Endothelial cell of umbilical vein (primary cell): ENCODE results near the gene AGO4. TPM values are rescaled to one million over a fixed set of nuclear protein-coding genes. Genes with fewer than 3 reads are reported as not detected.

Experiments used
- BruUV-seq: library from RNA; stranded (reverse); fragments of 400-500 nt; replicated peaks from 2 replicates; lab custom pipeline; 2021; lab: Mats Ljungman, UMichigan
- CTCF ChIA-PET: fragments of 300-600, 350-600 bp; sonication (Branson Sonifier 250); formaldehyde crosslinking; loops from one replicate; lab custom pipeline; 2021; ENCODE audit warnings: antibody characterized with exemption, inconsistent platforms; lab: Charles Lee
- POLR2A ChIA-PET: fragments of 300-600, 350-600 bp; sonication (Branson Sonifier 250); formaldehyde crosslinking; loops from one replicate; lab custom pipeline; 2021; ENCODE audit warnings: antibody characterized with exemption, inconsistent platforms; lab: Charles Lee
- DNase-seq: peaks from one replicate; pipeline ENCODE4 v3.0.0-alpha.2; 2011; ENCODE audit warnings: low read depth, low spot score
- FAIRE-seq: peaks from 2 replicates; lab custom pipeline; 2011; peaks lifted over from hg19 to GRCh38; lab: Jason Lieb, UNC
- H2AFZ ChIP-seq: 2 replicates; pipeline ENCODE4 v1.6.0; 2012; ENCODE audit warnings: low read depth, low read length, control low read depth, inconsistent platforms
- H3K27ac ChIP-seq: 2 replicates; pipeline ENCODE4 v1.5.1; 2011; ENCODE audit warnings: low read depth, mild to moderate bottlenecking, control low read depth, low read length, moderate library complexity; ENCODE audit not compliant: insufficient read depth
- H3K27me3 ChIP-seq, 2 experiments: 2 replicates each; pipeline versions ENCODE4 v1.6.0 to v1.6.1; 2011; ENCODE audit warnings: low read length in 2 of 2, mixed read lengths in 1 of 2; ENCODE audit not compliant: control insufficient read depth in 2 of 2, insufficient read depth in 2 of 2
- H3K36me3 ChIP-seq, 2 experiments: 2 replicates in 1 of 2; 3 replicates in 1 of 2; pipeline ENCODE4 v1.5.1; 2011; ENCODE audit warnings: low read length in 2 of 2, mild to moderate bottlenecking in 1 of 2, moderate library complexity in 1 of 2; ENCODE audit not compliant: control insufficient read depth in 2 of 2, insufficient read depth in 2 of 2; ENCODE audit errors: extremely low read depth in 1 of 2
- H3K4me1 ChIP-seq: 3 replicates; pipeline ENCODE4 v1.5.1; 2011; ENCODE audit warnings: mild to moderate bottlenecking, low read length; ENCODE audit not compliant: control insufficient read depth, insufficient read depth; ENCODE audit errors: extremely low read depth
- H3K4me2 ChIP-seq: 2 replicates; pipeline ENCODE4 v1.6.1; 2011; ENCODE audit warnings: low read length, control low read depth, mixed read lengths; ENCODE audit not compliant: insufficient read depth
- H3K4me3 ChIP-seq, 3 experiments: fragments of 200-600 bp in 1 of 3; sonication (generic), shearing (Covaris generic) in 1 of 3; replicated peaks in 1 of 3; 2 replicates each; pipeline ENCODE4 v1.5.1; 2011 to 2016; ENCODE audit warnings: control low read depth in 3 of 3, low read length in 3 of 3, mild to moderate bottlenecking in 2 of 3, inconsistent platforms in 1 of 3, low read depth in 1 of 3, moderate library complexity in 1 of 3; ENCODE audit not compliant: insufficient read depth in 1 of 3
- H3K79me2 ChIP-seq: 2 replicates; pipeline ENCODE4 v1.6.0; 2012; ENCODE audit warnings: low read length, inconsistent platforms; ENCODE audit not compliant: control insufficient read depth, insufficient read depth
- H3K9ac ChIP-seq: replicated peaks from 2 replicates; pipeline ENCODE3; 2011; ENCODE audit warnings: low read length, control low read depth; ENCODE audit not compliant: insufficient read depth; ENCODE audit errors: extremely low read depth
- H3K9me1 ChIP-seq: replicated peaks from 3 replicates; pipeline ENCODE4 v1.6.0; 2011; ENCODE audit warnings: mild to moderate bottlenecking, low read length; ENCODE audit not compliant: control insufficient read depth, insufficient read depth; ENCODE audit errors: extremely low read depth
- H3K9me3 ChIP-seq: replicated peaks from 2 replicates; pipeline ENCODE4 v1.5.1; 2012; ENCODE audit warnings: low read length, inconsistent platforms; ENCODE audit not compliant: control insufficient read depth, insufficient read depth
- H4K20me1 ChIP-seq: replicated peaks from 2 replicates; pipeline ENCODE3; 2011; ENCODE audit warnings: mild to moderate bottlenecking, low read length; ENCODE audit not compliant: control insufficient read depth, insufficient read depth; ENCODE audit errors: extremely low read depth
- CTCF ChIP-seq, 2 donors: IDR thresholded peaks; 1 replicate in 1 of 2; 2 replicates in 1 of 2; pipeline ENCODE4 v1.5.1; 2011; ENCODE audit warnings: low read length in 2 of 2, mild to moderate bottlenecking in 2 of 2, moderate library complexity in 2 of 2, control low read depth in 1 of 2, inconsistent platforms in 1 of 2, low read depth in 1 of 2; ENCODE audit not compliant: insufficient read depth in 1 of 2; ENCODE audit errors: extremely low read depth in 1 of 2
- EZH2 ChIP-seq: IDR thresholded peaks from 2 replicates; pipeline ENCODE4 v1.6.1; 2012; ENCODE audit warnings: borderline replicate concordance, low read depth, mild to moderate bottlenecking, moderate library complexity, low read length, inconsistent platforms; ENCODE audit not compliant: severe bottlenecking
- FOS ChIP-seq: IDR thresholded peaks from 2 replicates; pipeline ENCODE4 v1.6.1; 2011; ENCODE audit warnings: mild to moderate bottlenecking, low read length, moderate library complexity, borderline replicate concordance; ENCODE audit not compliant: insufficient read depth
- GATA2 ChIP-seq: IDR thresholded peaks from 2 replicates; pipeline ENCODE4 v1.7.0; 2011; ENCODE audit warnings: low read depth, mild to moderate bottlenecking, moderate library complexity, mixed read lengths, low read length; ENCODE audit not compliant: insufficient read length, insufficient read depth
- JUN ChIP-seq: IDR thresholded peaks from 2 replicates; pipeline ENCODE4 v1.6.1; 2011; ENCODE audit warnings: borderline replicate concordance, low read depth; ENCODE audit not compliant: insufficient read length, insufficient read depth
- MAX ChIP-seq: IDR thresholded peaks from 2 replicates; pipeline ENCODE4 v1.6.1; 2011; ENCODE audit not compliant: insufficient read depth, insufficient read length
- POLR2AphosphoS5 ChIP-seq: IDR thresholded peaks from 2 replicates; pipeline ENCODE4 v1.6.1; 2012; ENCODE audit warnings: low read depth, mild to moderate bottlenecking, control low read depth, low read length, moderate library complexity; ENCODE audit not compliant: insufficient read depth
- dilution Hi-C: fragments of 300-500 bp; cut with MboI; formaldehyde crosslinking; loops from one replicate; pipeline ENCODE4 v1.15.0; 2019; ENCODE audit warnings: low sequenced_read_pairs; ENCODE audit not compliant: extremely low pct_ligation_motif_present
- intact Hi-C: fragments of 100-400 bp; cut with micrococcal nuclease; formaldehyde crosslinking; loops from one replicate; pipeline ENCODE4 v1.10.0; 2022
- polyA plus RNA-seq, 4 experiments: library from polyadenylated mRNA; depleted of rRNA in 3 of 4; stranded (reverse) in 3 of 4; unstranded in 1 of 4; fragments of >200 nt; gene quantifications; 2 replicates each; pipeline versions ENCODE4 v1.2.1 to v1.2.3, GENCODE V29; 2011 to 2012; ENCODE audit warnings: missing spikeins in 1 of 4
- total RNA-seq: library from RNA; stranded (reverse); gene quantifications from 2 replicates; pipeline ENCODE4 v1.2.3, GENCODE V29; 2021

Gene AGO4
- total and polyA plus RNA-seq, 2 donors (not counting 3 experiments of a cell fraction or from before 2014, with no cell fraction given), result 11.1 to 19.8 TPM

GRCh38 chr1:35899941-35900340 lies 92.1 kb downstream of the AGO4 start:
- Histone ChIP-seq H3K4me2 (no peak overlapping the region), H2AFZ (no peak overlapping the region), H3K9me3 (no peaks in the 10 kb centered on the region), H3K4me3 (no peak overlapping the region), H3K36me3 (peaks cover 4 to 11% of the 10 kb centered on the region in 2 experiments), H3K4me1 (no peaks in the 10 kb centered on the region), H3K9me1 (no peaks in the 10 kb centered on the region), H3K79me2 (no peaks in the 10 kb centered on the region), H4K20me1 (no peaks in the 10 kb centered on the region), H3K27me3 (no peaks in the 10 kb centered on the region), H3K27ac (no peak overlapping the region), H3K9ac (no peak overlapping the region)
- TF ChIP-seq FOS (no peak), JUN (no peak), GATA2 (no peak), POLR2AphosphoS5 (no peak), CTCF (IDR thresholded peaks at IDR 0.05; ENCODE audit: extremely low read depth in 1 of 2, insufficient read depth in 1 of 2, low read depth in 1 of 2, low read length in 2 of 2) (peak in 1 of 2 donors; percentile 15), MAX (no peak), EZH2 (no peak)
- ChIA-PET CTCF (interaction anchor here (1.0 to 1.5 kb wide), 5 partner anchors 9 to 233 kb away, joined by 3 to 5 read pairs (median 3); partner anchors contain the start of genes AGO1 and TEKT2), POLR2A (interaction anchor here (0.6 kb wide), 1 partner anchor 84 kb away, joined by 5 read pairs; no protein-coding TSS in a partner anchor)
- dilution Hi-C loops (no loop called here), intact Hi-C loops (no loop called here)
- FAIRE-seq, result no peak
- peak; percentile 12 for DNase-seq
- no TSS peak for BruUV-seq
